ENCODE measurements around the gene CAMTA1.

- TF ChIP-seq, protein P1, sequence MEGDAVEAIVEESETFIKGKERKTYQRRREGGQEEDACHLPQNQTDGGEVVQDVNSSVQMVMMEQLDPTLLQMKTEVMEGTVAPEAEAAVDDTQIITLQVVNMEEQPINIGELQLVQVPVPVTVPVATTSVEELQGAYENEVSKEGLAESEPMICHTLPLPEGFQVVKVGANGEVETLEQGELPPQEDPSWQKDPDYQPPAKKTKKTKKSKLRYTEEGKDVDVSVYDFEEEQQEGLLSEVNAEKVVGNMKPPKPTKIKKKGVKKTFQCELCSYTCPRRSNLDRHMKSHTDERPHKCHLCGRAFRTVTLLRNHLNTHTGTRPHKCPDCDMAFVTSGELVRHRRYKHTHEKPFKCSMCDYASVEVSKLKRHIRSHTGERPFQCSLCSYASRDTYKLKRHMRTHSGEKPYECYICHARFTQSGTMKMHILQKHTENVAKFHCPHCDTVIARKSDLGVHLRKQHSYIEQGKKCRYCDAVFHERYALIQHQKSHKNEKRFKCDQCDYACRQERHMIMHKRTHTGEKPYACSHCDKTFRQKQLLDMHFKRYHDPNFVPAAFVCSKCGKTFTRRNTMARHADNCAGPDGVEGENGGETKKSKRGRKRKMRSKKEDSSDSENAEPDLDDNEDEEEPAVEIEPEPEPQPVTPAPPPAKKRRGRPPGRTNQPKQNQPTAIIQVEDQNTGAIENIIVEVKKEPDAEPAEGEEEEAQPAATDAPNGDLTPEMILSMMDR (IDR thresholded peaks at IDR 0.05) = no peak
- TF ChIP-seq EZH2phosphoT487 (IDR thresholded peaks at IDR 0.05) = no peak
- no peak for TF ChIP-seq EZH2 (IDR thresholded peaks at IDR 0.05)
Measured at GRCh38 chr1:7781923-7782495, 996.8 kb downstream of the CAMTA1 start.

All from neural progenitor cell (in vitro differentiated cells).